Smooth muscle cell (in vitro differentiated cells): ENCODE data around the gene KLHL3. TPM values are rescaled to one million over a fixed set of nuclear protein-coding genes. Genes with fewer than 3 reads are reported as not detected.

Experiments used
- DNase-seq: peaks from one replicate; lab custom pipeline; 2025; ENCODE audit not compliant: unreplicated experiment; lab: John Stamatoyannopoulos, UW
- H2AFZ ChIP-seq: fragments of 200-600 bp; sonication (generic); 2 replicates; pipeline ENCODE4 v1.6.0; 2016; ENCODE audit warnings: antibody characterized with exemption, low read depth, mild to moderate bottlenecking
- H3F3A ChIP-seq: fragments of 200-600 bp; sonication (generic); 2 replicates; pipeline ENCODE4 v1.6.0; 2017; ENCODE audit warnings: antibody characterized with exemption, low read depth
- H3K27ac ChIP-seq: fragments of 200-600 bp; sonication (generic); 2 replicates; pipeline ENCODE4 v1.5.1; 2016; ENCODE audit warnings: low read depth, mild to moderate bottlenecking
- H3K27me3 ChIP-seq: fragments of 200-600 bp; sonication (generic); 2 replicates; pipeline ENCODE4 v1.6.1; 2016; ENCODE audit warnings: low read depth, mild to moderate bottlenecking
- H3K36me3 ChIP-seq: fragments of 200-600 bp; sonication (generic); 2 replicates; pipeline ENCODE4 v1.5.1; 2016; ENCODE audit warnings: low read depth
- H3K4me1 ChIP-seq: fragments of 200-600 bp; sonication (generic); 2 replicates; pipeline ENCODE4 v1.5.1; 2016; ENCODE audit warnings: low read depth
- H3K4me2 ChIP-seq: fragments of 200-600 bp; sonication (generic); 2 replicates; pipeline ENCODE4 v1.6.0; 2016; ENCODE audit warnings: mild to moderate bottlenecking
- H3K4me3 ChIP-seq: fragments of 200-600 bp; sonication (generic); 2 replicates; pipeline ENCODE4 v1.5.1; 2016; ENCODE audit warnings: mild to moderate bottlenecking
- H3K79me2 ChIP-seq: fragments of 200-600 bp; sonication (generic); 2 replicates; pipeline ENCODE4 v1.6.0; 2016; ENCODE audit warnings: low read depth, mild to moderate bottlenecking
- H3K9ac ChIP-seq: fragments of 200-600 bp; sonication (generic); 2 replicates; pipeline ENCODE4 v1.6.0; 2016; ENCODE audit warnings: low read depth
- H3K9me3 ChIP-seq: fragments of 200-600 bp; sonication (generic); replicated peaks from 2 replicates; pipeline ENCODE4 v1.5.1; 2016; ENCODE audit warnings: low read depth
- H4K20me1 ChIP-seq: fragments of 200-600 bp; sonication (generic); 2 replicates; pipeline ENCODE4 v1.6.0; 2016; ENCODE audit warnings: low read depth
- WGBS: methylation state at CpG from one replicate; pipeline ENCODE4 v1.1.7; 2016; ENCODE audit warnings: low lambda C conversion rate; 5-methylcytosine and 5-hydroxymethylcytosine counted together
- polyA plus RNA-seq: library from polyadenylated mRNA; unstranded; fragments of >200 nt; fragmentation: Nextera tagmentation; extraction: Ambion mirVana; gene quantifications from 2 replicates; pipeline ENCODE4 v1.2.1, GENCODE V29; 2016
- total RNA-seq: library from RNA; depleted of rRNA; stranded (reverse); fragments of >200 nt; gene quantifications from 2 replicates; pipeline ENCODE4 v1.2.3, GENCODE V29; 2014
- TF ChIP-seq, protein P1 (sequence below): fragments of 200-600 bp; sonication (generic); IDR thresholded peaks from 2 replicates; pipeline ENCODE4 v1.5.1; 2017; ENCODE audit warnings: borderline replicate concordance, mild to moderate bottlenecking, antibody characterized with exemption; ENCODE audit not compliant: insufficient read depth, poor library complexity, severe bottlenecking

Gene KLHL3
- total and polyA plus RNA-seq, 2 experiments from 2014 or later = 3.6 to 9.1 TPM

DNA sequence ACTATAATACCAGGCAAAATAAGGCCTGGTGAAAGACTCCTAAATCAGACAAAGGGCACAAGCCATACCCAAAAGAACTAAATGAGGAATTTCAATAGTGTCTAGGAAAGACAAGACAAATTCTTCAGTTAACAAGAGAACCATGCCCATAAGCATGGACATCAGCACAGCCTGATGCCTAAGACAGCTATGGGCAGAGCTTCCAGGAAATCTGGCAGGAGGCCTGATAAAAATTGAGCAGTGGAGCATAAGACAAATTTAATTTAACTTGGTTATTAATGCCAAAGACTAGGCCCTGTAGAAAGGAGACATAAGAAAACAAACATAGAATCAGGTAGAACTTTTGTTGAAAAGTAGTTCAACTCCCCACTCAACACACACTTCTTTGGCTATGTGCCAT, 17.3 kb downstream of the KLHL3 start:
- Histone ChIP-seq H3K4me2 (no peak overlapping the region), H3K4me1 (no peaks in the 10 kb centered on the region), H3K9ac (no peak overlapping the region), H3K9me3 (no peaks in the 10 kb centered on the region), H3K36me3 (no peaks in the 10 kb centered on the region), H3K79me2 (no peaks in the 10 kb centered on the region), H3K27ac (no peak overlapping the region), H3K4me3 (no peak overlapping the region), H3K27me3 (no peaks in the 10 kb centered on the region), H2AFZ (no peak overlapping the region), H4K20me1 (no peaks in the 10 kb centered on the region), H3F3A (no peaks in the 10 kb centered on the region)
- TF ChIP-seq, protein P1, sequence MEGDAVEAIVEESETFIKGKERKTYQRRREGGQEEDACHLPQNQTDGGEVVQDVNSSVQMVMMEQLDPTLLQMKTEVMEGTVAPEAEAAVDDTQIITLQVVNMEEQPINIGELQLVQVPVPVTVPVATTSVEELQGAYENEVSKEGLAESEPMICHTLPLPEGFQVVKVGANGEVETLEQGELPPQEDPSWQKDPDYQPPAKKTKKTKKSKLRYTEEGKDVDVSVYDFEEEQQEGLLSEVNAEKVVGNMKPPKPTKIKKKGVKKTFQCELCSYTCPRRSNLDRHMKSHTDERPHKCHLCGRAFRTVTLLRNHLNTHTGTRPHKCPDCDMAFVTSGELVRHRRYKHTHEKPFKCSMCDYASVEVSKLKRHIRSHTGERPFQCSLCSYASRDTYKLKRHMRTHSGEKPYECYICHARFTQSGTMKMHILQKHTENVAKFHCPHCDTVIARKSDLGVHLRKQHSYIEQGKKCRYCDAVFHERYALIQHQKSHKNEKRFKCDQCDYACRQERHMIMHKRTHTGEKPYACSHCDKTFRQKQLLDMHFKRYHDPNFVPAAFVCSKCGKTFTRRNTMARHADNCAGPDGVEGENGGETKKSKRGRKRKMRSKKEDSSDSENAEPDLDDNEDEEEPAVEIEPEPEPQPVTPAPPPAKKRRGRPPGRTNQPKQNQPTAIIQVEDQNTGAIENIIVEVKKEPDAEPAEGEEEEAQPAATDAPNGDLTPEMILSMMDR = no peak
- no peak for DNase-seq

GRCh38 chr5:137716337-137716736, 19.6 kb downstream of the KLHL3 start:
- Histone ChIP-seq H3K27ac (no peak overlapping the region), H4K20me1 (no peaks in the 10 kb centered on the region), H3K4me3 (no peak overlapping the region), H3K9me3 (peaks cover 10% of the 10 kb centered on the region), H3K4me2 (no peak overlapping the region), H3K4me1 (no peaks in the 10 kb centered on the region), H3K27me3 (no peaks in the 10 kb centered on the region), H3F3A (no peaks in the 10 kb centered on the region), H2AFZ (no peak overlapping the region), H3K79me2 (no peaks in the 10 kb centered on the region), H3K9ac (no peak overlapping the region), H3K36me3 (no peaks in the 10 kb centered on the region)
- TF ChIP-seq, protein P1 = no peak
- DNase-seq = no peak
- WGBS = 95% methylated on average over 3 of the region's 3 CpGs

GRCh38 chr5:137715456-137715855, 20.4 kb downstream of the KLHL3 start:
- H3K9me3 ChIP-seq = peaks cover 10% of the 10 kb centered on the region
- no peak overlapping the region for H3K27ac ChIP-seq

GRCh38 chr5:137714946-137715345, 20.9 kb downstream of the KLHL3 start:
- no peak overlapping the region for H3K4me3 ChIP-seq
- no peaks in the 10 kb centered on the region for H3K27me3 ChIP-seq
- no peaks in the 10 kb centered on the region for H3K4me1 ChIP-seq
- peaks cover 10% of the 10 kb centered on the region for H3K9me3 ChIP-seq
- TF ChIP-seq, protein P1 = no peak
- no peak overlapping the region for H3K27ac ChIP-seq
- H2AFZ ChIP-seq = no peak overlapping the region
- no peaks in the 10 kb centered on the region for H3K79me2 ChIP-seq
- no peak overlapping the region for H3K9ac ChIP-seq
- H3F3A ChIP-seq = no peaks in the 10 kb centered on the region
- DNase-seq = no peak
- H4K20me1 ChIP-seq = no peaks in the 10 kb centered on the region
- no peaks in the 10 kb centered on the region for H3K36me3 ChIP-seq
- H3K4me2 ChIP-seq = no peak overlapping the region

More at GRCh38 chr5:137715456-137715855, 20.4 kb downstream of the KLHL3 start:
- no peak for DNase-seq
- no peaks in the 10 kb centered on the region for H4K20me1 ChIP-seq
- H3K4me1 ChIP-seq = no peaks in the 10 kb centered on the region
- TF ChIP-seq, protein P1 = no peak
- no peaks in the 10 kb centered on the region for H3K36me3 ChIP-seq
- H3K27me3 ChIP-seq = no peaks in the 10 kb centered on the region
- 92% methylated on average over 1 of the region's 1 CpG for WGBS
- H3F3A ChIP-seq = no peaks in the 10 kb centered on the region
- no peak overlapping the region for H2AFZ ChIP-seq
- H3K4me3 ChIP-seq = no peak overlapping the region
- H3K4me2 ChIP-seq = no peak overlapping the region
- no peak overlapping the region for H3K9ac ChIP-seq
- H3K79me2 ChIP-seq = no peaks in the 10 kb centered on the region
